Measurements from ENCODE around the gene MSMO1.

The MSMO1 gene

GRCh38 chr4:165383591-165384073 is 56.2 kb downstream of the MSMO1 start:
- no peak overlapping the region for H2AFZ ChIP-seq (ENCODE audit: low read depth, low read length)
- no peak overlapping the region for H3K9ac ChIP-seq (ENCODE audit: low read depth, low read length)
- DNase-seq (no peak), ATAC-seq (ENCODE audit: insufficient read depth, low read depth) (no peak)
- TF ChIP-seq CTCF (IDR thresholded peaks at IDR 0.05; ENCODE audit: borderline replicate concordance, extremely low read depth, low read length, poor library complexity, severe bottlenecking), result no peak
- no peak for TF ChIP-seq EZH2 (IDR thresholded peaks at IDR 0.05; ENCODE audit: borderline replicate concordance, low read depth, low read length, severe bottlenecking)
- H3K9me3 ChIP-seq (ENCODE audit: insufficient read depth, low read length, severe bottlenecking), result no peaks in the 10 kb centered on the region
- peaks cover 6% of the 10 kb centered on the region for H3K27me3 ChIP-seq (ENCODE audit: insufficient read depth, low read length, poor library complexity)
- no peaks in the 10 kb centered on the region for H4K20me1 ChIP-seq (ENCODE audit: insufficient read depth, low read length)
- H3K79me2 ChIP-seq (ENCODE audit: insufficient read depth, low read length), result no peaks in the 10 kb centered on the region
- H3K4me3 ChIP-seq (ENCODE audit: low read depth in 1 of 2, low read length in 2 of 2), result no peak overlapping the region
- H3K27ac ChIP-seq (ENCODE audit: low read length), result no peak overlapping the region
- H3K4me1 ChIP-seq (ENCODE audit: insufficient read depth, low read length), result no peaks in the 10 kb centered on the region
- no peaks in the 10 kb centered on the region for H3K36me3 ChIP-seq (ENCODE audit: insufficient read depth, low read length)
- H3K4me2 ChIP-seq (ENCODE audit: insufficient read depth, low read length), result no peak overlapping the region

- Histone ChIP-seq H2AFZ (ENCODE audit: low read depth, low read length) (no peak overlapping the region), H3K36me3 (ENCODE audit: insufficient read depth, low read length) (no peaks in the 10 kb centered on the region), H3K9me3 (ENCODE audit: insufficient read depth, low read length, severe bottlenecking) (no peaks in the 10 kb centered on the region), H3K4me1 (ENCODE audit: insufficient read depth, low read length) (no peaks in the 10 kb centered on the region), H3K4me3 (ENCODE audit: low read depth in 1 of 2, low read length in 2 of 2) (no peak overlapping the region), H3K27ac (ENCODE audit: low read length) (no peak overlapping the region), H3K9ac (ENCODE audit: low read depth, low read length) (no peak overlapping the region), H3K4me2 (ENCODE audit: insufficient read depth, low read length) (no peak overlapping the region), H4K20me1 (ENCODE audit: insufficient read depth, low read length) (no peaks in the 10 kb centered on the region), H3K79me2 (ENCODE audit: insufficient read depth, low read length) (no peaks in the 10 kb centered on the region), H3K27me3 (ENCODE audit: insufficient read depth, low read length, poor library complexity) (peaks cover 6% of the 10 kb centered on the region)
- no peak for TF ChIP-seq EZH2 (IDR thresholded peaks at IDR 0.05; ENCODE audit: borderline replicate concordance, low read depth, low read length, severe bottlenecking)
- no peak for TF ChIP-seq CTCF (IDR thresholded peaks at IDR 0.05; ENCODE audit: borderline replicate concordance, extremely low read depth, low read length, poor library complexity, severe bottlenecking)
- DNase-seq (no peak), ATAC-seq (ENCODE audit: insufficient read depth, low read depth) (no peak)
Observed at GRCh38 chr4:165384186-165384585, 56.7 kb downstream of the MSMO1 start.

GRCh38 chr4:165384598-165384997 is 57.1 kb downstream of the MSMO1 start:
- Histone ChIP-seq H3K4me1 (ENCODE audit: insufficient read depth, low read length) (no peaks in the 10 kb centered on the region), H3K4me2 (ENCODE audit: insufficient read depth, low read length) (no peak overlapping the region), H3K27ac (ENCODE audit: low read length) (no peak overlapping the region), H4K20me1 (ENCODE audit: insufficient read depth, low read length) (no peaks in the 10 kb centered on the region), H3K9ac (ENCODE audit: low read depth, low read length) (no peak overlapping the region), H3K79me2 (ENCODE audit: insufficient read depth, low read length) (no peaks in the 10 kb centered on the region), H3K27me3 (ENCODE audit: insufficient read depth, low read length, poor library complexity) (peaks cover 6% of the 10 kb centered on the region), H3K9me3 (ENCODE audit: insufficient read depth, low read length, severe bottlenecking) (no peaks in the 10 kb centered on the region), H3K4me3 (ENCODE audit: low read depth in 1 of 2, low read length in 2 of 2) (no peak overlapping the region), H2AFZ (ENCODE audit: low read depth, low read length) (no peak overlapping the region), H3K36me3 (ENCODE audit: insufficient read depth, low read length) (no peaks in the 10 kb centered on the region)
- DNase-seq, result no peak
- TF ChIP-seq CTCF (IDR thresholded peaks at IDR 0.05; ENCODE audit: borderline replicate concordance, extremely low read depth, low read length, poor library complexity, severe bottlenecking) (no peak), EZH2 (IDR thresholded peaks at IDR 0.05; ENCODE audit: borderline replicate concordance, low read depth, low read length, severe bottlenecking) (no peak)
- no peak for ATAC-seq (ENCODE audit: insufficient read depth, low read depth)

- H3K27ac ChIP-seq (ENCODE audit: low read length), result no peak overlapping the region
- TF ChIP-seq EZH2 (IDR thresholded peaks at IDR 0.05; ENCODE audit: borderline replicate concordance, low read depth, low read length, severe bottlenecking) (no peak), CTCF (IDR thresholded peaks at IDR 0.05; ENCODE audit: borderline replicate concordance, extremely low read depth, low read length, poor library complexity, severe bottlenecking) (no peak)
- no peaks in the 10 kb centered on the region for H3K4me1 ChIP-seq (ENCODE audit: insufficient read depth, low read length)
- H3K4me2 ChIP-seq (ENCODE audit: insufficient read depth, low read length), result no peak overlapping the region
- peaks cover 6% of the 10 kb centered on the region for H3K27me3 ChIP-seq (ENCODE audit: insufficient read depth, low read length, poor library complexity)
- no peak for DNase-seq
- H3K9ac ChIP-seq (ENCODE audit: low read depth, low read length), result no peak overlapping the region
- ATAC-seq (ENCODE audit: insufficient read depth, low read depth), result no peak
- no peaks in the 10 kb centered on the region for H4K20me1 ChIP-seq (ENCODE audit: insufficient read depth, low read length)
- H3K36me3 ChIP-seq (ENCODE audit: insufficient read depth, low read length), result no peaks in the 10 kb centered on the region
- H2AFZ ChIP-seq (ENCODE audit: low read depth, low read length), result no peak overlapping the region
- no peak overlapping the region for H3K4me3 ChIP-seq (ENCODE audit: low read depth in 1 of 2, low read length in 2 of 2)
- H3K9me3 ChIP-seq (ENCODE audit: insufficient read depth, low read length, severe bottlenecking), result no peaks in the 10 kb centered on the region
- H3K79me2 ChIP-seq (ENCODE audit: insufficient read depth, low read length), result no peaks in the 10 kb centered on the region
Observed at GRCh38 chr4:165385126-165385525, 57.7 kb downstream of the MSMO1 start.

All from DND-41 (cell line).